ENCODE data around the gene CROCC.

- TF ChIP-seq POLR2A (IDR thresholded peaks at IDR 0.05; ENCODE audit: low read length): no peak
- TF ChIP-seq GATA1 (IDR thresholded peaks at IDR 0.05; ENCODE audit: low read depth, low read length): no peak
Measured at GRCh38 chr1:16973215-16973614, 51.5 kb downstream of the CROCC start.

All from erythroblast (primary cell).